A549 treated with RU486 at 1 μM for 4 hours (cell line): ENCODE measurements around the gene PPP1R15A. TPM values are rescaled to one million over a fixed set of nuclear protein-coding genes. Genes with fewer than 3 reads are reported as not detected.

Experiments
- total RNA-seq: library from RNA; stranded (reverse); fragments of 200-300 nt; extraction: Qiagen RNA extraction; gene quantifications from 5 replicates; pipeline ENCODE4 v1.2.3, GENCODE V29; 2022; ENCODE audit warnings: low read depth

The PPP1R15A gene
- total RNA-seq: 98.8 to 159 TPM (median 116 TPM) in 5 replicates

GRCh38 chr19:48872182-48872883 lies at the start of gene PPP1R15A:
Gene PPP1R15A (plus strand): TSS chr19:48872421. CDS start chr19:48873234, 813 bp downstream.

GRCh38 chr19:48836089-48837017 lies 35.9 kb upstream of the PPP1R15A start, which contains the start of gene HSD17B14:
Gene HSD17B14 (minus strand): TSS chr19:48836491. CDS start chr19:48836411, 80 bp downstream.

GRCh38 chr19:48868114-48868886 lies 3.9 kb upstream of the PPP1R15A start, which contains the start of gene PLEKHA4:
Gene PLEKHA4 (minus strand): TSS chr19:48868617. CDS start chr19:48867620, 997 bp downstream.

GRCh38 chr19:48899781-48900476 lies 27.7 kb downstream of the PPP1R15A start, which contains the start of gene NUCB1:
Gene NUCB1 (plus strand): TSS chr19:48900312. CDS start chr19:48900797, 485 bp downstream.

Other genes with a start within 250 kb of the PPP1R15A start
- gene DBP, start 235.0 kb upstream of the PPP1R15A start, total RNA-seq: 2.0 to 3.3 TPM (median 2.7 TPM) in 5 replicates
- 9.7 to 13.2 TPM (median 10.6 TPM) in 5 replicates for gene CA11, start 226.2 kb upstream of the PPP1R15A start, total RNA-seq
- gene NTN5, start 199.4 kb upstream of the PPP1R15A start, total RNA-seq: 0.19 to 0.30 TPM (median 0.23 TPM) in 5 replicates
- gene FUT2, start 176.4 kb upstream of the PPP1R15A start, total RNA-seq: not detected in 5 replicates
- 0.26 to 0.72 TPM (median 0.41 TPM) in 5 replicates for gene MAMSTR, start 152.7 kb upstream of the PPP1R15A start, total RNA-seq
- gene RASIP1, start 131.8 kb upstream of the PPP1R15A start, total RNA-seq: 0.29 to 0.75 TPM (median 0.46 TPM) in 5 replicates
- not detected in 5 replicates for gene IZUMO1, start 125.5 kb upstream of the PPP1R15A start, total RNA-seq
- gene FUT1, start 119.8 kb upstream of the PPP1R15A start, total RNA-seq: 0.06 to 0.13 TPM (median 0.07 TPM) in 5 replicates
- not detected in 5 replicates for gene FGF21, start 116.9 kb upstream of the PPP1R15A start, total RNA-seq
- 47.2 to 60.5 TPM (median 56.7 TPM) in 5 replicates for gene BCAT2, start 61.4 kb upstream of the PPP1R15A start, total RNA-seq
- gene HSD17B14, start 35.9 kb upstream of the PPP1R15A start, total RNA-seq: 13.4 to 17.0 TPM (median 14.8 TPM) in 5 replicates
- gene PLEKHA4, start 3.8 kb upstream of the PPP1R15A start, total RNA-seq: 1.5 to 3.0 TPM (median 2.4 TPM) in 5 replicates
- gene TULP2, start 26.3 kb downstream of the PPP1R15A start, total RNA-seq: not detected in 5 replicates
- 180 to 229 TPM (median 200 TPM) in 5 replicates for gene NUCB1, start 27.9 kb downstream of the PPP1R15A start, total RNA-seq
- gene DHDH, start 61.3 kb downstream of the PPP1R15A start, total RNA-seq: 1.1 to 2.1 TPM (median 1.5 TPM) in 5 replicates
- 272 to 404 TPM (median 350 TPM) in 5 replicates for gene BAX, start 82.5 kb downstream of the PPP1R15A start, total RNA-seq
- 18,656 to 25,483 TPM (median 19,849 TPM) in 5 replicates for gene FTL, start 92.9 kb downstream of the PPP1R15A start, total RNA-seq
- 16.4 to 21.4 TPM (median 17.5 TPM) in 5 replicates for gene GYS1, start 120.9 kb downstream of the PPP1R15A start, total RNA-seq
- gene RUVBL2, start 121.5 kb downstream of the PPP1R15A start, total RNA-seq: 230 to 241 TPM (median 232 TPM) in 5 replicates
- gene LHB, start 144.7 kb downstream of the PPP1R15A start, total RNA-seq: not detected in 5 replicates
- gene CGB3, start 151.9 kb downstream of the PPP1R15A start, total RNA-seq: 0.38 TPM in 1 of 5 replicates, not detected in the others
- 0.54 to 0.67 TPM in 2 of 5 replicates, not detected in the others for gene CGB2, start 159.5 kb downstream of the PPP1R15A start, total RNA-seq
- gene CGB1, start 164.5 kb downstream of the PPP1R15A start, total RNA-seq: not detected in 5 replicates
- 0.90 to 1.4 TPM (median 1.1 TPM) in 5 replicates for gene CGB5, start 171.4 kb downstream of the PPP1R15A start, total RNA-seq
- 3.3 to 5.1 TPM (median 4.0 TPM) in 5 replicates for gene CGB8, start 176.7 kb downstream of the PPP1R15A start, total RNA-seq
- 0.16 to 0.82 TPM (median 0.61 TPM) in 5 replicates for gene CGB7, start 185.3 kb downstream of the PPP1R15A start, total RNA-seq
- 0.17 to 0.65 TPM (median 0.29 TPM) in 5 replicates for gene NTF4, start 192.4 kb downstream of the PPP1R15A start, total RNA-seq
- gene KCNA7, start 200.3 kb downstream of the PPP1R15A start, total RNA-seq: not detected in 5 replicates
- 293 to 368 TPM (median 338 TPM) in 5 replicates for gene SNRNP70, start 213.0 kb downstream of the PPP1R15A start, total RNA-seq
- gene LIN7B, start 241.9 kb downstream of the PPP1R15A start, total RNA-seq: 3.7 to 7.7 TPM (median 5.3 TPM) in 5 replicates
- gene C19orf73, start 246.7 kb downstream of the PPP1R15A start, total RNA-seq: 0.93 to 3.1 TPM (median 2.2 TPM) in 5 replicates
- 5.5 to 8.9 TPM (median 7.7 TPM) in 5 replicates for gene PPFIA3, start 247.1 kb downstream of the PPP1R15A start, total RNA-seq